Mammary epithelial cell (primary cell): ENCODE results near the gene LRP10.

Experiments used
- EZH2 ChIP-seq: IDR thresholded peaks from 2 replicates; pipeline ENCODE4 v1.6.1; 2012; ENCODE audit warnings: low read length, inconsistent platforms, borderline replicate concordance
- TF ChIP-seq, protein P1 (sequence below), 2 donors: IDR thresholded peaks in 1 of 2; conservative IDR thresholded peaks in 1 of 2; 2 replicates each; pipeline ENCODE4 v1.5.1; 2011 to 2012; ENCODE audit warnings: inconsistent platforms in 2 of 2, low read length in 2 of 2, mild to moderate bottlenecking in 2 of 2, control low read depth in 1 of 2, low read depth in 1 of 2; ENCODE audit not compliant: insufficient read depth in 1 of 2; ENCODE audit errors: extremely low read depth in 1 of 2

GRCh38 chr14:22842211-22843122, 29.1 kb upstream of the LRP10 start:
- TF ChIP-seq, protein P1, sequence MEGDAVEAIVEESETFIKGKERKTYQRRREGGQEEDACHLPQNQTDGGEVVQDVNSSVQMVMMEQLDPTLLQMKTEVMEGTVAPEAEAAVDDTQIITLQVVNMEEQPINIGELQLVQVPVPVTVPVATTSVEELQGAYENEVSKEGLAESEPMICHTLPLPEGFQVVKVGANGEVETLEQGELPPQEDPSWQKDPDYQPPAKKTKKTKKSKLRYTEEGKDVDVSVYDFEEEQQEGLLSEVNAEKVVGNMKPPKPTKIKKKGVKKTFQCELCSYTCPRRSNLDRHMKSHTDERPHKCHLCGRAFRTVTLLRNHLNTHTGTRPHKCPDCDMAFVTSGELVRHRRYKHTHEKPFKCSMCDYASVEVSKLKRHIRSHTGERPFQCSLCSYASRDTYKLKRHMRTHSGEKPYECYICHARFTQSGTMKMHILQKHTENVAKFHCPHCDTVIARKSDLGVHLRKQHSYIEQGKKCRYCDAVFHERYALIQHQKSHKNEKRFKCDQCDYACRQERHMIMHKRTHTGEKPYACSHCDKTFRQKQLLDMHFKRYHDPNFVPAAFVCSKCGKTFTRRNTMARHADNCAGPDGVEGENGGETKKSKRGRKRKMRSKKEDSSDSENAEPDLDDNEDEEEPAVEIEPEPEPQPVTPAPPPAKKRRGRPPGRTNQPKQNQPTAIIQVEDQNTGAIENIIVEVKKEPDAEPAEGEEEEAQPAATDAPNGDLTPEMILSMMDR (conservative IDR thresholded peaks at IDR 0.05 in 1 of 2, IDR thresholded peaks at IDR 0.05 in 1 of 2; ENCODE audit: extremely low read depth in 1 of 2, insufficient read depth in 1 of 2, low read depth in 1 of 2, low read length in 2 of 2) = no peak
- no peak for TF ChIP-seq EZH2
